HCT116 (cell line): ENCODE results near the gene HDAC11. TPM values are rescaled to one million over a fixed set of nuclear protein-coding genes. Genes with fewer than 3 reads are reported as not detected.

Experiments used
- ATAC-seq: fragments of 200-7000 bp; cut with Tn5 transposase; 2 replicates; pipeline ENCODE4 v1.9.1; 2020; ENCODE audit warnings: mild to moderate bottlenecking, moderate library complexity
- BruUV-seq: library from RNA; stranded (reverse); fragments of 400-500 nt; replicated peaks from 2 replicates; lab custom pipeline; 2021; lab: Mats Ljungman, UMichigan
- CTCF ChIA-PET: fragments of 300-600 bp; sonication (Branson Sonifier 250); formaldehyde crosslinking; loops from one replicate; lab custom pipeline; 2021; ENCODE audit warnings: antibody characterized with exemption; lab: Charles Lee
- POLR2A ChIA-PET: fragments of 300-600, 350-600 bp; sonication (Branson Sonifier 250); formaldehyde crosslinking; loops from one replicate; lab custom pipeline; 2021; ENCODE audit warnings: antibody characterized with exemption; lab: Charles Lee
- RAD21 ChIA-PET, 2 experiments: fragments of 300-600 bp; sonication (Branson Sonifier 250); formaldehyde crosslinking; loops; one replicate each; lab custom pipeline; 2023; ENCODE audit warnings: low total read pairs in 2 of 2; ENCODE audit not compliant: uncharacterized antibody in 2 of 2, unreplicated experiment in 2 of 2, low non-redundant PET in 1 of 2; lab: Charles Lee
- DNase-seq: peaks from one replicate; pipeline ENCODE4 v3.0.0-alpha.2; 2010; ENCODE audit warnings: low read depth, low spot score
- H2AFZ ChIP-seq: fragments of 200-600 bp; shearing (Covaris generic), sonication (generic); 2 replicates; pipeline ENCODE4 v1.6.1; 2017; ENCODE audit warnings: low read depth, mixed run types, mixed read lengths, antibody characterized with exemption, low read length; ENCODE audit not compliant: poor library complexity, severe bottlenecking
- H3K27ac ChIP-seq: 2 replicates; pipeline ENCODE4 v1.5.1; 2012; ENCODE audit warnings: low read depth, low read length
- H3K27me3 ChIP-seq: fragments of 200-600 bp; sonication (generic); 2 replicates; pipeline ENCODE4 v1.6.1; 2016; ENCODE audit warnings: mixed run types, low read length, mixed read lengths; ENCODE audit not compliant: insufficient read depth
- H3K36me3 ChIP-seq, 2 experiments: fragments of 200-500 bp in 1 of 2; fragments of 200-600 bp in 1 of 2; sonication (Bioruptor generic) in 1 of 2; sonication (generic) in 1 of 2; 2 replicates each; pipeline versions ENCODE4 v1.5.1 to v1.6.1; 2014 to 2016; ENCODE audit warnings: low read length in 2 of 2, inconsistent platforms in 1 of 2, mixed read lengths in 1 of 2, mixed run types in 1 of 2; ENCODE audit not compliant: insufficient read depth in 2 of 2, control insufficient read depth in 1 of 2
- H3K4me1 ChIP-seq, 2 experiments: fragments of 200-600 bp in 1 of 2; sonication (generic) in 1 of 2; 2 replicates each; pipeline versions ENCODE4 v1.5.1 to v1.6.1; 2012 to 2017; ENCODE audit warnings: low read length in 2 of 2, inconsistent platforms in 1 of 2, mild to moderate bottlenecking in 1 of 2, mixed read lengths in 1 of 2, mixed run types in 1 of 2, moderate library complexity in 1 of 2; ENCODE audit not compliant: insufficient read depth in 2 of 2, control insufficient read depth in 1 of 2
- H3K4me2 ChIP-seq: fragments of 200-600 bp; sonication (generic); 2 replicates; pipeline ENCODE4 v1.6.1; 2017; ENCODE audit warnings: mixed run types, low read length, mixed read lengths
- H3K4me3 ChIP-seq, 2 experiments: fragments of 200-600 bp in 1 of 2; sonication (generic) in 1 of 2; replicated peaks in 1 of 2; 2 replicates each; pipeline ENCODE4 v1.5.1; 2011 to 2016; ENCODE audit warnings: low read length in 2 of 2, control low read depth in 1 of 2, low read depth in 1 of 2, mild to moderate bottlenecking in 1 of 2, mixed read lengths in 1 of 2, mixed run types in 1 of 2
- H3K79me2 ChIP-seq: fragments of 200-600 bp; sonication (generic); 2 replicates; pipeline ENCODE4 v1.6.1; 2017; ENCODE audit warnings: mild to moderate bottlenecking, mixed run types, low read length, moderate library complexity, mixed read lengths; ENCODE audit not compliant: insufficient read depth
- H3K9ac ChIP-seq: fragments of 200-600 bp; sonication (generic); 2 replicates; pipeline ENCODE4 v1.6.1; 2016; ENCODE audit warnings: low read length, mixed read lengths
- H3K9me2 ChIP-seq: fragments of 200-600 bp; sonication (generic), shearing (Covaris generic); 2 replicates; pipeline ENCODE4 v1.6.1; 2017; ENCODE audit warnings: mixed run types, mild to moderate bottlenecking, moderate library complexity; ENCODE audit not compliant: insufficient read depth
- H3K9me3 ChIP-seq, 2 experiments: fragments of 200-500 bp in 1 of 2; fragments of 200-600 bp in 1 of 2; sonication (Bioruptor generic) in 1 of 2; sonication (generic) in 1 of 2; 2 replicates each; pipeline ENCODE4 v1.6.1; 2014 to 2017; ENCODE audit warnings: low read length in 2 of 2, mixed read lengths in 2 of 2, inconsistent platforms in 1 of 2, low read depth in 1 of 2, mild to moderate bottlenecking in 1 of 2, mixed run types in 1 of 2, moderate library complexity in 1 of 2; ENCODE audit not compliant: control insufficient read depth in 1 of 2, insufficient read depth in 1 of 2
- H4K20me1 ChIP-seq: fragments of 200-600 bp; sonication (generic), shearing (Covaris generic); 2 replicates; pipeline ENCODE4 v1.6.1; 2017; ENCODE audit warnings: mixed run types, mild to moderate bottlenecking, moderate library complexity; ENCODE audit not compliant: insufficient read depth
- CBX3 ChIP-seq: IDR thresholded peaks from 2 replicates; pipeline ENCODE4 v1.6.1; 2012; ENCODE audit warnings: low read depth
- CEBPB ChIP-seq: IDR thresholded peaks from 2 replicates; pipeline ENCODE4 v1.6.1; 2012; ENCODE audit warnings: low read depth
- EZH2phosphoT487 ChIP-seq: fragments of 200-600 bp; IDR thresholded peaks from 2 replicates; pipeline ENCODE4 v1.6.1; 2018; ENCODE audit warnings: antibody characterized with exemption, borderline replicate concordance
- JUND ChIP-seq: IDR thresholded peaks from 2 replicates; pipeline ENCODE4 v1.6.1; 2012
- POLR2A ChIP-seq: IDR thresholded peaks from 2 replicates; pipeline ENCODE4 v1.7.0; 2011; ENCODE audit warnings: borderline replicate concordance; ENCODE audit not compliant: insufficient read depth, insufficient read length; ENCODE audit errors: extremely low read depth
- POLR2AphosphoS5 ChIP-seq: IDR thresholded peaks from 2 replicates; pipeline ENCODE4 v1.6.1; 2011; ENCODE audit warnings: mild to moderate bottlenecking, low read depth, low read length, moderate library complexity
- SP1 ChIP-seq: IDR thresholded peaks from 2 replicates; pipeline ENCODE4 v1.6.1; 2012; ENCODE audit warnings: low read depth
- SRF ChIP-seq: IDR thresholded peaks from 2 replicates; pipeline ENCODE4 v1.6.1; 2012; ENCODE audit warnings: low read depth
- YY1 ChIP-seq: IDR thresholded peaks from 2 replicates; pipeline ENCODE4 v1.6.1; 2011; ENCODE audit warnings: low read length, low read depth, moderate library complexity, mild to moderate bottlenecking; ENCODE audit not compliant: insufficient replicate concordance; ENCODE audit errors: extremely low read depth
- ZFX ChIP-seq: fragments of 450-650 bp; IDR thresholded peaks from 2 replicates; pipeline ENCODE4 v1.6.1; 2017
- ZNF274 ChIP-seq: fragments of 200-500 bp; sonication (Bioruptor generic); IDR thresholded peaks from 2 replicates; pipeline ENCODE4 v1.6.1; 2014; ENCODE audit warnings: mild to moderate bottlenecking, low read depth, low read length, inconsistent platforms
- intact Hi-C: fragments of 100-400 bp; cut with micrococcal nuclease; formaldehyde crosslinking; loops from 2 replicates; pipeline ENCODE4 v1.10.0; 2022
- total RNA-seq: library from RNA; stranded (reverse); gene quantifications from one replicate; pipeline ENCODE4 v1.2.1, GENCODE V29; 2021; ENCODE audit not compliant: unreplicated experiment
- TF ChIP-seq, protein P1 (sequence below), 3 experiments: fragments of 200-600 bp in 1 of 3; sonication (generic) in 1 of 3; IDR thresholded peaks in 2 of 3; conservative IDR thresholded peaks in 1 of 3; 2 replicates each; pipeline ENCODE4 v1.5.1; 2012 to 2017; ENCODE audit warnings: low read depth in 2 of 3, low read length in 2 of 3, antibody characterized with exemption in 1 of 3, borderline replicate concordance in 1 of 3, control low read depth in 1 of 3, mild to moderate bottlenecking in 1 of 3, mixed read lengths in 1 of 3, mixed run types in 1 of 3, moderate library complexity in 1 of 3; ENCODE audit not compliant: insufficient read depth in 1 of 3
- TF ChIP-seq, protein P2 (sequence below): IDR thresholded peaks from 2 replicates; pipeline ENCODE4 v1.6.1; 2012; ENCODE audit warnings: low read depth
- TF ChIP-seq, protein P3 (sequence below): IDR thresholded peaks from 2 replicates; pipeline ENCODE4 v1.6.1; 2012
- TF ChIP-seq, protein P4 (sequence below): IDR thresholded peaks from 2 replicates; pipeline ENCODE4 v1.6.1; 2012

HDAC11 gene
- total RNA-seq, 1 experiment from 2014 or later = 16.1 TPM

DNA sequence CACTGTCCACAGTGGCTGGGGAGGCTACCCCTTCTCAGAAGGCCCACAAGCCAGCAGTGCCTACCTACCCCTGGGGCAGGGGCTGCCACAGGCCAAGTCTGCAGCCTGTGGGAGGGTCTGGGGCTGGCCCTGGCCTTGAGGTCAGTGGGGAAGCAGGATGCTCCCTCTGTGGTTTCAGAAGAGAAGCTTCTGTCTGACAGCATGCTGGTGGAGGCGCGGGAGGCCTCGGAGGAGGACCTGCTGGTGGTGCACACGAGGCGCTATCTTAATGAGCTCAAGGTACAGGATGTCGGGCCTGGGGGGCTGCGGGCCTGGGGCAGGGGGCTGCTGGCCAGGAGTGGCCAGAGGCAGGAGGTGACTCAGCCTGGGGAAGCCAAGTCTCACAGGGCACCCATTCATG is 3.2 kb downstream of the HDAC11 start:
- Histone ChIP-seq H3K9ac (no peak overlapping the region), H3K36me3 (no peaks in the 10 kb centered on the region), H2AFZ (no peak overlapping the region), H3K79me2 (no peaks in the 10 kb centered on the region; the same call in 1 of the 2 replicates), H3K9me2 (no peaks in the 10 kb centered on the region)
- CTCF ChIA-PET = interaction anchor here (1.7 kb wide), 1 partner anchor 13 kb away, joined by 4 read pairs; no protein-coding TSS in a partner anchor
- no peak for TF ChIP-seq SP1
- TF ChIP-seq, protein P1, sequence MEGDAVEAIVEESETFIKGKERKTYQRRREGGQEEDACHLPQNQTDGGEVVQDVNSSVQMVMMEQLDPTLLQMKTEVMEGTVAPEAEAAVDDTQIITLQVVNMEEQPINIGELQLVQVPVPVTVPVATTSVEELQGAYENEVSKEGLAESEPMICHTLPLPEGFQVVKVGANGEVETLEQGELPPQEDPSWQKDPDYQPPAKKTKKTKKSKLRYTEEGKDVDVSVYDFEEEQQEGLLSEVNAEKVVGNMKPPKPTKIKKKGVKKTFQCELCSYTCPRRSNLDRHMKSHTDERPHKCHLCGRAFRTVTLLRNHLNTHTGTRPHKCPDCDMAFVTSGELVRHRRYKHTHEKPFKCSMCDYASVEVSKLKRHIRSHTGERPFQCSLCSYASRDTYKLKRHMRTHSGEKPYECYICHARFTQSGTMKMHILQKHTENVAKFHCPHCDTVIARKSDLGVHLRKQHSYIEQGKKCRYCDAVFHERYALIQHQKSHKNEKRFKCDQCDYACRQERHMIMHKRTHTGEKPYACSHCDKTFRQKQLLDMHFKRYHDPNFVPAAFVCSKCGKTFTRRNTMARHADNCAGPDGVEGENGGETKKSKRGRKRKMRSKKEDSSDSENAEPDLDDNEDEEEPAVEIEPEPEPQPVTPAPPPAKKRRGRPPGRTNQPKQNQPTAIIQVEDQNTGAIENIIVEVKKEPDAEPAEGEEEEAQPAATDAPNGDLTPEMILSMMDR (IDR thresholded peaks at IDR 0.05 in 2 of 3, conservative IDR thresholded peaks at IDR 0.05 in 1 of 3; ENCODE audit: borderline replicate concordance in 1 of 3, insufficient read depth in 1 of 3, low read depth in 2 of 3, low read length in 2 of 3) = no peak
- no peak for TF ChIP-seq ZNF274
- TF ChIP-seq JUND = no peak
- no peak for TF ChIP-seq CBX3
- no peak for TF ChIP-seq POLR2AphosphoS5
- no peak for TF ChIP-seq SRF
- TF ChIP-seq, protein P2, sequence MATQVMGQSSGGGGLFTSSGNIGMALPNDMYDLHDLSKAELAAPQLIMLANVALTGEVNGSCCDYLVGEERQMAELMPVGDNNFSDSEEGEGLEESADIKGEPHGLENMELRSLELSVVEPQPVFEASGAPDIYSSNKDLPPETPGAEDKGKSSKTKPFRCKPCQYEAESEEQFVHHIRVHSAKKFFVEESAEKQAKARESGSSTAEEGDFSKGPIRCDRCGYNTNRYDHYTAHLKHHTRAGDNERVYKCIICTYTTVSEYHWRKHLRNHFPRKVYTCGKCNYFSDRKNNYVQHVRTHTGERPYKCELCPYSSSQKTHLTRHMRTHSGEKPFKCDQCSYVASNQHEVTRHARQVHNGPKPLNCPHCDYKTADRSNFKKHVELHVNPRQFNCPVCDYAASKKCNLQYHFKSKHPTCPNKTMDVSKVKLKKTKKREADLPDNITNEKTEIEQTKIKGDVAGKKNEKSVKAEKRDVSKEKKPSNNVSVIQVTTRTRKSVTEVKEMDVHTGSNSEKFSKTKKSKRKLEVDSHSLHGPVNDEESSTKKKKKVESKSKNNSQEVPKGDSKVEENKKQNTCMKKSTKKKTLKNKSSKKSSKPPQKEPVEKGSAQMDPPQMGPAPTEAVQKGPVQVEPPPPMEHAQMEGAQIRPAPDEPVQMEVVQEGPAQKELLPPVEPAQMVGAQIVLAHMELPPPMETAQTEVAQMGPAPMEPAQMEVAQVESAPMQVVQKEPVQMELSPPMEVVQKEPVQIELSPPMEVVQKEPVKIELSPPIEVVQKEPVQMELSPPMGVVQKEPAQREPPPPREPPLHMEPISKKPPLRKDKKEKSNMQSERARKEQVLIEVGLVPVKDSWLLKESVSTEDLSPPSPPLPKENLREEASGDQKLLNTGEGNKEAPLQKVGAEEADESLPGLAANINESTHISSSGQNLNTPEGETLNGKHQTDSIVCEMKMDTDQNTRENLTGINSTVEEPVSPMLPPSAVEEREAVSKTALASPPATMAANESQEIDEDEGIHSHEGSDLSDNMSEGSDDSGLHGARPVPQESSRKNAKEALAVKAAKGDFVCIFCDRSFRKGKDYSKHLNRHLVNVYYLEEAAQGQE = no peak
- no peak for TF ChIP-seq EZH2phosphoT487
- TF ChIP-seq POLR2A = no peak
- TF ChIP-seq CEBPB = no peak
- TF ChIP-seq YY1 = no peak
- TF ChIP-seq ZFX = no peak
- TF ChIP-seq, protein P3, sequence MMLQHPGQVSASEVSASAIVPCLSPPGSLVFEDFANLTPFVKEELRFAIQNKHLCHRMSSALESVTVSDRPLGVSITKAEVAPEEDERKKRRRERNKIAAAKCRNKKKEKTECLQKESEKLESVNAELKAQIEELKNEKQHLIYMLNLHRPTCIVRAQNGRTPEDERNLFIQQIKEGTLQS = no peak
- TF ChIP-seq, protein P4, sequence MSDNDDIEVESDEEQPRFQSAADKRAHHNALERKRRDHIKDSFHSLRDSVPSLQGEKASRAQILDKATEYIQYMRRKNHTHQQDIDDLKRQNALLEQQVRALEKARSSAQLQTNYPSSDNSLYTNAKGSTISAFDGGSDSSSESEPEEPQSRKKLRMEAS = no peak
- TF ChIP-seq, all 23 proteins: peak for 0
- no peak for ATAC-seq
- intact Hi-C loops = no loop called here
- no peak for DNase-seq
- no peak overlapping the region for H3K27ac ChIP-seq
- H3K4me3 ChIP-seq = no peak overlapping the region
- ChIA-PET POLR2A (no interaction called here), RAD21 (no interaction called here)
- H4K20me1 ChIP-seq = no peaks in the 10 kb centered on the region
- H3K4me1 ChIP-seq = peaks cover 33 to 46% of the 10 kb centered on the region in 2 experiments
- BruUV-seq = no TSS peak
- no peak overlapping the region for H3K4me2 ChIP-seq
- no peaks in the 10 kb centered on the region for H3K9me3 ChIP-seq
- no peaks in the 10 kb centered on the region for H3K27me3 ChIP-seq
